SU-DHL-6 (cell line): ENCODE results near the gene RFESD.

Experiments
- H2AFZ ChIP-seq: fragments of 200-600 bp; sonication (generic); 2 replicates; pipeline ENCODE4 v1.6.1; 2014; ENCODE audit warnings: low read depth, mild to moderate bottlenecking, moderate library complexity, mixed read lengths, antibody characterized with exemption, low read length; ENCODE audit not compliant: severe bottlenecking
- H3F3A ChIP-seq: fragments of 200-600 bp; shearing (Covaris generic); 2 replicates; pipeline ENCODE4 v1.6.0; 2016; ENCODE audit warnings: antibody characterized with exemption, mild to moderate bottlenecking; ENCODE audit not compliant: insufficient read depth
- H3K27ac ChIP-seq: fragments of 200-600 bp; sonication (generic); 2 replicates; pipeline ENCODE4 v1.5.1; 2016; ENCODE audit warnings: low read depth, mild to moderate bottlenecking, low read length, moderate library complexity, mixed read lengths
- H3K27me3 ChIP-seq: fragments of 200-600 bp; sonication (generic), shearing (Covaris generic); 2 replicates; pipeline ENCODE4 v1.6.0; 2014; ENCODE audit warnings: mild to moderate bottlenecking, low read length
- H3K36me3 ChIP-seq: fragments of 200-600 bp; sonication (generic); 2 replicates; pipeline ENCODE4 v1.6.1; 2014; ENCODE audit warnings: mild to moderate bottlenecking, low read length, mixed read lengths
- H3K4me2 ChIP-seq: fragments of 300-600, 200-600 bp; shearing (Covaris generic), sonication (generic); 2 replicates; pipeline ENCODE4 v1.6.0; 2014; ENCODE audit warnings: low read length, low read depth, mild to moderate bottlenecking; ENCODE audit not compliant: poor library complexity, severe bottlenecking
- H3K4me3 ChIP-seq: fragments of 200-600 bp; sonication (generic); 2 replicates; pipeline ENCODE4 v1.5.1; 2014; ENCODE audit warnings: antibody characterized with exemption, low read length, mild to moderate bottlenecking, mixed read lengths; ENCODE audit not compliant: insufficient read depth, poor library complexity, severe bottlenecking
- H3K79me2 ChIP-seq: fragments of 200-600 bp; sonication (generic); 2 replicates; pipeline ENCODE4 v1.6.1; 2014; ENCODE audit warnings: mild to moderate bottlenecking, low read length, moderate library complexity; ENCODE audit not compliant: insufficient read depth
- H3K9ac ChIP-seq: fragments of 200-600 bp; sonication (generic); 2 replicates; pipeline ENCODE4 v1.7.0; 2014; ENCODE audit warnings: mild to moderate bottlenecking, low read length
- H3K9me2 ChIP-seq: fragments of 200-600 bp; sonication (generic); replicated peaks from 2 replicates; pipeline ENCODE4 v1.6.1; 2014; ENCODE audit warnings: low read length; ENCODE audit not compliant: insufficient read depth
- H3K9me3 ChIP-seq: fragments of 200-600 bp; sonication (generic); 2 replicates; pipeline ENCODE4 v1.6.1; 2014; ENCODE audit warnings: low read length, mixed read lengths; ENCODE audit not compliant: insufficient read depth
- H4K20me1 ChIP-seq: fragments of 200-600 bp; sonication (generic); 2 replicates; pipeline ENCODE4 v1.6.1; 2014; ENCODE audit warnings: low read depth, mild to moderate bottlenecking, antibody characterized with exemption, low read length, moderate library complexity, mixed read lengths
- CTCF ChIP-seq: fragments of 200-600 bp; sonication (generic); IDR thresholded peaks from one replicate; pipeline ENCODE4 v1.5.1; 2017; ENCODE audit warnings: antibody characterized with exemption, mild to moderate bottlenecking, low read length, moderate library complexity; ENCODE audit not compliant: insufficient read depth, poor library complexity, severe bottlenecking
- EZH2phosphoT487 ChIP-seq: fragments of 200-600 bp; sonication (generic), shearing (Covaris generic); conservative IDR thresholded peaks from 2 replicates; pipeline ENCODE4 v1.6.1; 2018; ENCODE audit warnings: mild to moderate bottlenecking, antibody characterized with exemption, low read length, moderate library complexity, mixed read lengths

Gene RFESD

GRCh38 chr5:95672641-95673040, 26.1 kb downstream of the RFESD start:
- H3F3A ChIP-seq: no peaks in the 10 kb centered on the region
- H3K79me2 ChIP-seq: no peaks in the 10 kb centered on the region
- H3K9me2 ChIP-seq: no peaks in the 10 kb centered on the region
- no peak overlapping the region for H2AFZ ChIP-seq
- no peak overlapping the region for H3K4me3 ChIP-seq
- no peaks in the 10 kb centered on the region for H4K20me1 ChIP-seq
- no peaks in the 10 kb centered on the region for H3K36me3 ChIP-seq
- no peak overlapping the region for H3K9ac ChIP-seq
- H3K9me3 ChIP-seq: no peaks in the 10 kb centered on the region
- TF ChIP-seq CTCF: no peak
- no peak for TF ChIP-seq EZH2phosphoT487
- H3K4me2 ChIP-seq: no peak overlapping the region
- no peak overlapping the region for H3K27ac ChIP-seq
- no peaks in the 10 kb centered on the region for H3K27me3 ChIP-seq

GRCh38 chr5:95673081-95673480, 26.5 kb downstream of the RFESD start:
- Histone ChIP-seq H3K36me3 (no peaks in the 10 kb centered on the region), H3K27me3 (no peaks in the 10 kb centered on the region), H3K79me2 (no peaks in the 10 kb centered on the region), H3K27ac (no peak overlapping the region), H3K4me2 (no peak overlapping the region), H3K9me3 (no peaks in the 10 kb centered on the region), H3K9me2 (no peaks in the 10 kb centered on the region), H4K20me1 (no peaks in the 10 kb centered on the region), H3F3A (no peaks in the 10 kb centered on the region), H3K9ac (no peak overlapping the region), H3K4me3 (no peak overlapping the region), H2AFZ (no peak overlapping the region)
- TF ChIP-seq EZH2phosphoT487 (no peak), CTCF (no peak)

- Histone ChIP-seq H3K27me3 (peaks cover 10% of the 10 kb centered on the region; the same call in 1 of the 2 replicates), H3F3A (no peaks in the 10 kb centered on the region), H3K27ac (no peak within 1 kb of the TSS), H3K9me2 (no peaks in the 10 kb centered on the region), H3K9me3 (no peaks in the 10 kb centered on the region), H3K4me3 (no peak within 1 kb of the TSS), H3K9ac (no peak within 1 kb of the TSS), H3K36me3 (no peaks in the 10 kb centered on the region), H2AFZ (no peak within 1 kb of the TSS), H3K79me2 (no peaks in the 10 kb centered on the region), H4K20me1 (no peaks in the 10 kb centered on the region), H3K4me2 (no peak within 1 kb of the TSS)
- no peak for TF ChIP-seq EZH2phosphoT487
- no peak for TF ChIP-seq CTCF
These were observed 36.3 kb downstream of the RFESD start, which contains the start of gene SPATA9 for GRCh38 chr5:95682891-95683290. Gene SPATA9 (minus strand): TSS chr5:95682991. CDS start chr5:95682854, 137 bp downstream.

- Histone ChIP-seq H3K27me3 (0 out of 2 replicates have a peak, but pooled peaks cover 5% of the 10 kb centered on the region), H4K20me1 (no peaks in the 10 kb centered on the region), H3K4me3 (no peak overlapping the region), H3K9ac (no peak overlapping the region), H3K4me2 (no peak overlapping the region), H3K9me3 (no peaks in the 10 kb centered on the region), H3K27ac (no peak overlapping the region), H3K9me2 (no peaks in the 10 kb centered on the region), H3F3A (no peaks in the 10 kb centered on the region), H3K79me2 (no peaks in the 10 kb centered on the region), H3K36me3 (no peaks in the 10 kb centered on the region), H2AFZ (no peak overlapping the region)
- TF ChIP-seq CTCF: no peak
- no peak for TF ChIP-seq EZH2phosphoT487
These were observed 37.8 kb downstream of the RFESD start for GRCh38 chr5:95684361-95684760.
